HG03135 (cell line): ENCODE results near the gene SLC30A2.

ENCODE experiments used
- ATAC-seq: cut with Tn5 transposase; IDR thresholded peaks from one replicate; pipeline ENCODE4 v1.9.1; 2021; ENCODE audit warnings: mild to moderate bottlenecking, moderate library complexity; ENCODE audit not compliant: unreplicated experiment

Gene SLC30A2

DNA sequence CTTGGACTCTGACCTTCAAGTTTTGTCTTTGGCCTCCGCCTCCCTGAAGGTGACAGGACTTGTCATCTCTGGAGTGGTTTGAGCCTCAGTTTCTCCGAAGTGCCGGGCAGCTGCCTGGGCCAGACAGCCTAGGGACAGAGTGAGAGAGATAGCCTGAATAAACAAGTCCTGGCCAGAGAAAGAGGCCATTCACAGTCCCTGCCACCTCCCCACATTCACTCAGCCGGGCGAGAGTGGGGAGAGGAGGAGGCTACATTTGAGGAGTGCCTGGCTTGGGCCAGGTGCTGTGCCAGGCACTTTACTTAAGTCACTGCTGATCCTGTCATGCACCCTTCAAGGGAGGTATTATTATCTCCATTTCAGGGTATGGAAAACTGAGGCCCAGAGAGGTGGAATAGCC, 20.9 kb downstream of the SLC30A2 start:
- ATAC-seq = no peak

DNA sequence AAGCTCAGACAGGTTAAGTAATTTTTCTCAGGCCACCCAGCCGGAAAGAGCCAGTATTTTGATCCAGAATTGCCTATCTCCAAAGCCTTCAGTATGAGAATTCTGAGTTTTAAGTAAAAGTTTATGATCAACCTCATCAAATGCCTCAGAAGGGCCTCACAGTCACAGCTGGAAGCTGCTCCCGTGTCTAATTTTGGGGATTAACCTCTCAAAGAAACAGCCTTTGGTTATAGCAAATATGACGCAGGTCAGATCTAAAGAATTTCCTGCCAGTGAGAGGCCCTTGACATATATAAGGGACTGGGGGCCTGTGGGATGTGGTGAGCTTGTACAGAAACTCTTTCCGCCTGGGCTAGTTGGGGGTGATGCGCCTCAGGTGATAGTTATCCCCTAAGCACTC, 22.1 kb downstream of the SLC30A2 start:
- ATAC-seq = no peak

GRCh38 chr1:26023009-26023408, 22.9 kb downstream of the SLC30A2 start:
- no peak for ATAC-seq

- ATAC-seq = no peak
Observed at GRCh38 chr1:26022404-26022779, 23.5 kb downstream of the SLC30A2 start.

DNA sequence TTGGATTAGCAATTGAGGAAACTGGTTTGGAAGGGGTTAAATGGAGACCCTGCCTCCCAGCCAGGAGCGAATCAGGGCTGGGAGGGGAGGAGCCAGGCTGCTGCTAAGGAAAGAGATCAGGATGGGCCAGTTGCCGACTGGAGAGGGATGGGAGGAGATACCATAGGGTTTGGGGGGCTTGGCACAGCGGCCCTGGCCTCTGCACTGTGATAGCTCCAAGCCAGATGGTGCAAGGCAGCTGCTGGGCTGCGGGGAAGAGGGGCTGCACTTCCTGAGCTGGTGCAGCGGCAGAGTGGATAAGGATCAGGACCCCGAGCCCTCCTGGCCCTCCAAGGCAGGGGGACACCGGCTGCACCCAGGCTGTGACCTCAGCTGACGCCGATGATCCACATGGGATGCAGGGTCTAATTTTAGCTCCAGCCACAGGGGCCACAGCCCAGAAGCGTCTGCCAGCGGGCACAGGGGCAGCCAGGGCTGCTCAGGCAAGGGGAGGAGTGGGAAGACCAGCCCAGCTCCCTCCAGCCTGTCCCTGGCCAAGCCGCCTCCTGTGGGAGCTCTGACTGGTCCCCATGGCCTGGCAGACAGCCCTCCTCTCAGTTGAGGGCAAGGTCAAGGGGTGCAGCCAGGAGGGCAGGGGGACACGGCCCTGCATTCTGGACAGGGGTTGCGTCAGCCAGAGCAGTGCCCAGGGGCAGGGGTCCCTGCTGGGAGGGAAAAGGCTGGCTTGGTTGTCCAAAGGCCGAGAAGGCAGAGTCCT, 24.1 kb downstream of the SLC30A2 start, which contains the start of gene EXTL1:
Gene EXTL1 (plus strand): TSS at position 129 of the 757 bp plus-strand sequence. CDS start 872 bp downstream, outside the sequence.
- no peak for ATAC-seq

DNA sequence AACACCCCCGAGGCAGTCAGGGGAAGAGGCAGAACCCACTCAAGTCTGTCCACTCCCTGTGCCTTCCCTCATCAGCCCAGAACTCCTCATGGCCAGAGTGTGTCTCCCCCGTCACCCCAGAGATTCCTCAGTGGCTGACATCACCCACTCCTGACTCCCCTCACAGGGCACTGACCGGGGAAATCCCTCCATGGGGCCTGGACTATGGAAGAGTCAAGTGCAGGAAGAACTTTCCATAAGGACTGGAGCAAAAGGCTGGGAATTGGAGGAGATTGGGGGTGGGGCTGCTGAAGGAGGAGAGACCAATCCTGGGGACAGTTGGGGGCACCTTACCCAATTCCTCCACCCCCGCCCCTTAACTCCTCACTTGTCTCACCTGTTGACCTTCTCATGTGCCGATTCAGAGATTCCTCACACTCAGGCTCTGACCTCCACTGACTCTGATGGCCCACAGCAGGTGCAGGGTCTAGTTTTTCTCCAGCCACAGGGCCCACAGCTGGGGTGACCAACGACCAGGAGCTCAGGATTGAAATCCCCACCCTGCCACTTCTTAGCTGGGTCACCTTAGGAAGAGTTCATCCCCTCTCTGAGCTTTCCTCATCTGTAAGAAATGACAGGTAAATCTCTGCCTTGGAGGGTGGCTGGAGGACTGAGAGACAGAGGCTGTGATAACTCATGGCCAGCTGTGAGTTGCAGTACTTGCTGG, 24.8 kb downstream of the SLC30A2 start:
- no peak for ATAC-seq

DNA sequence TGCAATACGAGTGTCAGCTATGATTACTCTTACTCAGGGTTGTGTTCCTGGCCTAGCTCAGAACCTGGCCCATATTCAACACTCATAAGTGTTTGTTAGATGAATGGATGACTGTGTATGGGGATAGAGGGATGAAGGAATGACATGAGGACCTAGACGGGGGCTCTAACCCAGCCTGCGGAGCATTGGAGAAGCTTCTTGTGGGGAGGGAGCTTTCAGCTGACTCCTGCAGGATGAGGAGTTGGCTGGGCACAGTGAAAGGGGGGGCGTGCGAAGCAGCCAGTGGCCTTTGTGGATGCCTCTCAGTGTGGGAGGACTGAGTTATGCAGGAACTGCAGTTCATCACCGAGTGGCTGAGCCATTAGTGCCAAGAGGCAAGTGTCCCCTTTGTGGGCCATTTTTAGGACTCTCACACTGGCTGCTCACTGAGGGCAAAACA, 25.6 kb downstream of the SLC30A2 start:
- no peak for ATAC-seq

DNA sequence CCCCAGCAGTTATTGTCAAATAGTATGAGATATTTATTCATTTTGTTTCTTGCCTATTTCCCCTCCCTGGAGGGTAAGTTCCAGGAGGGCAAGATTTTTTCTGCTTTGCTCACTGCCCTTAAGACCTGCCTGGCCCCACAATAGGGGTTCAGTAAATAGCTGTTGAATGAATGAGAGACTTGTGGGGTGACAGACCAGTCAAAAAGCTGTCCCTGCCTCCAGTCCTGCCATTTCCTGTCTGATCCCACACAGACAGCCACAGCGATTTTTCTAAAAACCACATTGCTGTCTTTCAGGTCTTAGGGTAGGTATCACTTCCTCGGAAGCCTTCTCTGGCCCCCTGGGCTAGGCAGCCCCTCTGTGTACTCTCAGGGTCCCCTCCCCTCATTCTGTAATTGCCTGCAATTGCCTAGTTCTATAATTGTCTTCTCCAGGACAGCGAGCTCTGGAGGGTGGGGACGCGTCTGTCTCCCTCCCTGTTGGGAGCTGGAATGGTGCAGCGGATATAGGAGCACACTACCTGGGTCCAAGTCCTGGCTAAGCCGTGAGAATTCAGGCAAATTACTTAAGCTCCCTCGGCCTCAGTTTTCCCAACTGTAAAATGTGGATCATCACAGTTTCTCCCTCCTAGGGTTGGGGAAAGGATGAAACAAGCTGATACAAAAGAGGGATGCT, 26.1 kb downstream of the SLC30A2 start:
- ATAC-seq = no peak

DNA sequence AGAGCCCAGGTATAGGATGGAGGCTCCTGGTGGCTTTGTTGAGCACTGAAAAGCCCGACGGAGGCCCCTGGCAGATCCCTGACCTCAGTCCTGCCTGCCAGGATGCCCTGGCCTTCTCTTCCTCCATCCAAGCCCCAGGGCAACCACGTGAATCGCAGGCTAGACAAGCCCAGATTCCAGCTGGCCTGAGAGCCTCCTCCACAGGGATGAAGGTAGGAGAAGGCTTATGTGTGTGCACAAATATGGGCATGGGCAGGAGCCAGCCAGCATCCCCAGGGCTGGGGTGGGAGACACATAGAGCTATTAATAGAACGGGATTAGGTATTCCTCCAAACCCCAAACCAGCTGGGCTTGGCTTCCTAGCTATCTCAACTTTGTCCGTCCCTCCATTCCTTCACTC, 28.3 kb downstream of the SLC30A2 start:
- ATAC-seq = no peak

DNA sequence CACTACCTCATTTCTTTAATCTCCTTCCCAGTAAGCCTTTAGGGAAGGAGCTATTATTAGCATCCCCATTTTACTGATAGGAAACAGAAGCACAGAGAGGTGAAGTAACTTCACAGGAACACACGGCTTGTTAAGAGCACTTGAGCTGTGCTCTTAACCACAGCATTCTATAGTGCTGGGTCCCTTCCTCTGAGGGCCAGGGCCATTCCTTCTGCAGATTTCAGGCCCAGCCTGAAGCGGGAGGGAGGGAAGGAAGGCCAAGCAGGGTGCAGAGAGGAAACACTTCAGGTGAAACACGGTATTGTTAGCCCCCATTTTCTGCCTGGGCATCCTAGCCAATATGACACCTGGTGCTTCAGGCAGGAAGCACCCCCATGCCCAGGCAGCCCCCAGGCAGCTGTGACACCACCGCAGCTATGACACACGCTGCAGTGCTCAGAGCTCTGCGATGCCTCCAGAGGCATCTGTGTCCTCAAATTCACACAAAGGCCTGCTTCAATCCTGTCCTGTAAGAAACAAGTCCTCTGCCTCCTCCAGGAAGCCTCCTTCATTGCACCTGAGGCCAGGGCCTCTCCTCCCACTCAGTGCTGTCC, 28.9 kb downstream of the SLC30A2 start:
- no peak for ATAC-seq

DNA sequence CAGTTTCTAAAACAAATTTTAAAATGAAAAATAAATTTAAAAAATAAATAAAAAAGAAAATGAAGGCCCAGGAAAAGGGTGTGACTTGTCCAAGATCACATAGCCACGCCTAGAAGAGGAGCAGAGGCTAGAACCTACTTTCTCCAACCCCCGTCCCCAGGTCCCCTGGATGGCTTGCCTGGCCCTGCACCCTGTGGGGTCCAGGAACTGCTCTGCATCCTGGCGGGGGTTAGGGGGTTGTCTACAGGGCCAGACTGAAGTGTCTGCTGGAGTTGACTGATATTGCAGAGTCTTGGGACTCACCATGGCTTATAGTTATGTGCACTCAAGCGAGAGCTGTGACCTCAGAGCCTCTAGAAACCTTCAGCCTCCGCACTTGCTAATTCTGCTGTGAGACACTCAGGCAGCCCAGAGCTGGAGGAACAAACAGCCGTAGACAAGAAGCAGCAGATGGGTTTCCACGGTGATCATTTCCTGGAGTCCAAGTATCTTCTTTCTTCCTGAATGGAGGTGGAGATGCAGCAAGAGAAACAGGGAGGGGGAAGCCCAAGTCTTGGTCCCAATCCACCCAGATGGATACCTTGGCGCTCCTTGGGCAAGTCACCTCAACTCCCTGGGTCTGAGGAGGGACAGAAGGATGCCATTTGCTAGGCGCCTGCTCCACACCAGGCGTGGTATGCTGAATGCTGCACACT, 29.5 kb downstream of the SLC30A2 start:
- no peak for ATAC-seq

GRCh38 chr1:26015358-26015757, 30.6 kb downstream of the SLC30A2 start:
- ATAC-seq = no peak

DNA sequence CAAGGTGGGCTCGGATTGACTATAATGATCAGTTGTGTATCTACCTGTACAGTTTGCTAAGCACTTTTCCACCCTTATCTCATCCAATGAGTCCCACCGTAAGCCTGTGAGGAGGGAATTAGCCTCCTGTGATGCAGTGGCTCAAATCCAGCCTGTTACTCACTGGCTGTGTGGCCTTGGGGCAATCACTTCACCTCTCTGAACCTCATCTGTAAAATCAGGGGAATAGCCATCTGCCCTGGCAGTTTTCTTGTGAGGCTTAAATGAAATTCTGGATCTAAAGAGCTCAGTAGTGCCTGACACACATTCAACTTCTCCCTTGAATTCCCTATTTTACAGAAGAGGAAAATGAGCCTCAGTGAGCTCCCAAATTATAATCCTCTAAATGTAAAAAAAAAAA, 31.7 kb downstream of the SLC30A2 start:
- ATAC-seq = no peak

- no peak for ATAC-seq
Observed at GRCh38 chr1:26012864-26013263, 33.1 kb downstream of the SLC30A2 start.

- no peak for ATAC-seq
Observed at GRCh38 chr1:26010825-26011224, 35.1 kb downstream of the SLC30A2 start.

- no peak for ATAC-seq
Observed at GRCh38 chr1:26009796-26010447, 36.0 kb downstream of the SLC30A2 start.

GRCh38 chr1:26006710-26007109, 39.2 kb downstream of the SLC30A2 start:
- no peak for ATAC-seq

DNA sequence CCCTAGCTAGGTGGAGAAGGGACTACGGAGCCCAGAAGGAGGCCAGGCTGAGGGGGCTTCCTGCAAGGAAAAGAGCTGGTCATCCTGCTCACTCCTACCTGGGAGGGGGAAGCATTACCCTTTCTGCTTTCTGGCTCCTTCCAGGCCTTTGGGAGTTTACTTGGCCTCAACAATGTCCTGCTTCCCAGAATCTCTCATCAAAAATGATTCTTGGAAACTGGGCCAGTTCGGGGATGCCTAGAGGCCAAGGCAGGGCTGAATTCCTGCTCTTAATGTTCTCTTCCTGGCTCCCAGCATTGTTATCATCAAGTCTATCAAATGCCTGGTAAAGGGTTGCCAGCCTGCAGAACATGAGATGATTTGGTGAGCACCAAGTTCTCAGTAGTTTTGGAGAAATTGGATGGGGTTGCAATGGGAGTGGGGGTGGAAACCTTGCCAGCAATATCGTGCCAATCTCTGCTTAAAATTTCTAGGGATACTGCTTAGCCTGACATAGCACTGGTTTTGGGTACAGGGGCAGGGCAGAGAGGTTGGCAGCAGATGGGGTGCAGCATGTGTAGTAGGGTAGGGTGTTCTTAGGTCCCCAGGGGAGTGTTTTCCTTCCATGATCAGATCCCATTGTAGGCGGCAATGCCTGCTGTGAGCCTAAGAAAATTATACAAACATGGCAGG, 40.3 kb downstream of the SLC30A2 start:
- ATAC-seq = no peak

DNA sequence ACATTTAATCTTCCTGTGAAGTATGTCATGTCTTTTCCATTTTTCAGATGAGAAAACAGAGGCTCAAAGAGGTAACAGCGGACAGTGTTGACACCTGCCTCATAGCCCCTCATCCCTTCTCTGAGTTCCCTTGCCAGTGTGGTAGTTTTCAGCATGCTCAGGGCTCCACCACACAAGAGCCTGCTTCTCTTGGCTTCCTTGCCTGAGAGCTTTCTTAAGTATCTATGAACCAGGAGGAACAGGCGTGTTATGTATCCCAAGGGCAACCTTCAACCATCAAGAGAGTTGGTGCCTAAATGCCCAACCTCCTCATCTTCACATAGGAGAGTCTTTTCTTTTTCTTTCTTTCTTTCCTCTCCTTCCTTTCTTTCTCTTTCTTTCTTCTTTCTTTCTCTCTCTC, 42.2 kb downstream of the SLC30A2 start:
- no peak for ATAC-seq

GRCh38 chr1:26003262-26003661, 42.7 kb downstream of the SLC30A2 start:
- no peak for ATAC-seq
